ENCODE results near the gene AAK1.

Gene AAK1

DNA sequence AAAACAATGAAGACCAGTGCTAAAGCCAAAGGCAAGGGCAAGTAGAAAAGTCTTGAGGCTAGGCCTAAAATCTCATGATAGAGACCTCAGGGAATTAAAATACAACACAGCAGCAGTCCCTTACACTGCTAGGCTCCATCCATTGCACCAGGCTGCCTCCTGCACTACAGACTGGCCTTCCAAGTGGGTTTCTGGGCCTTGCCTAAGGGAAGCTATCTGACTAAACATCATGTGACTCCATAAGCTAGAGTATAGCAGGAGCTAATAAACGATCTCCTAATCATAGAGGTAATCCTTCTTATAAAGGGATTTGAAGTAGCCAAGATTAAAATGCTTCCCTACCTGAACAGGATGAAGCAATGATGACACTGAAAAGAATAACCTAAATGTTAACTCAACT, 128.7 kb downstream of the AAK1 start:
- Histone ChIP-seq H3K36me3 (ENCODE audit: low read depth) (peaks cover 26% of the 10 kb centered on the region), H3K27me3 (ENCODE audit: insufficient read depth, poor library complexity, severe bottlenecking) (no peaks in the 10 kb centered on the region), H3K9me3 (ENCODE audit: severe bottlenecking) (no peaks in the 10 kb centered on the region), H3K4me1 (ENCODE audit: insufficient read depth, poor library complexity, severe bottlenecking) (peaks cover 18% of the 10 kb centered on the region), H3K27ac (ENCODE audit: poor library complexity, severe bottlenecking) (no peak overlapping the region), H3K4me3 (ENCODE audit: severe bottlenecking) (no peak overlapping the region)
- ATAC-seq (ENCODE audit: low read depth) (no peak), DNase-seq (ENCODE audit: low spot score) (no peak)
- TF ChIP-seq, protein P1, sequence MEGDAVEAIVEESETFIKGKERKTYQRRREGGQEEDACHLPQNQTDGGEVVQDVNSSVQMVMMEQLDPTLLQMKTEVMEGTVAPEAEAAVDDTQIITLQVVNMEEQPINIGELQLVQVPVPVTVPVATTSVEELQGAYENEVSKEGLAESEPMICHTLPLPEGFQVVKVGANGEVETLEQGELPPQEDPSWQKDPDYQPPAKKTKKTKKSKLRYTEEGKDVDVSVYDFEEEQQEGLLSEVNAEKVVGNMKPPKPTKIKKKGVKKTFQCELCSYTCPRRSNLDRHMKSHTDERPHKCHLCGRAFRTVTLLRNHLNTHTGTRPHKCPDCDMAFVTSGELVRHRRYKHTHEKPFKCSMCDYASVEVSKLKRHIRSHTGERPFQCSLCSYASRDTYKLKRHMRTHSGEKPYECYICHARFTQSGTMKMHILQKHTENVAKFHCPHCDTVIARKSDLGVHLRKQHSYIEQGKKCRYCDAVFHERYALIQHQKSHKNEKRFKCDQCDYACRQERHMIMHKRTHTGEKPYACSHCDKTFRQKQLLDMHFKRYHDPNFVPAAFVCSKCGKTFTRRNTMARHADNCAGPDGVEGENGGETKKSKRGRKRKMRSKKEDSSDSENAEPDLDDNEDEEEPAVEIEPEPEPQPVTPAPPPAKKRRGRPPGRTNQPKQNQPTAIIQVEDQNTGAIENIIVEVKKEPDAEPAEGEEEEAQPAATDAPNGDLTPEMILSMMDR (IDR thresholded peaks at IDR 0.05; ENCODE audit: poor library complexity, severe bottlenecking) = no peak

DNA sequence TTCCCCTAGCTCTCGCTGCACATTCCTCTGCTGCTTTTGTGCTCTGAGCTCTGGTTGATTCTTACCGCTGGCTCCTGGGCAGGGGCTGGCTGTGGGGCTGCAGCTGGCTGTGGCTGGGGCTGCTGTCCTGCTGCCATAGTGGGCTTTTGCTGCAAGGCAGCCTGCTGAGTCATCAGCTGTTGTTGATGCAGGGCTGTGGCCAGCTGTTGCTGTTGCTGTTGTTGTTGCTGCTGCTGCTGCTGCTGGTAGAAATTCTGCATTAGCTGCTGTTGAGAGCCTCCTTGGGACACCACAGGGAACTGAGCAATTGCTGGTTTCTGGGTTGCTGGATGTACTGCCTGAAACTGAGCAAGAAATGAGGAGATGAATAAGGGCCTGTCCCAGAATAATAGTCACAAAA, 129.1 kb downstream of the AAK1 start:
- Histone ChIP-seq H3K27me3 (ENCODE audit: insufficient read depth, poor library complexity, severe bottlenecking) (no peaks in the 10 kb centered on the region), H3K36me3 (ENCODE audit: low read depth) (peaks cover 26% of the 10 kb centered on the region), H3K27ac (ENCODE audit: poor library complexity, severe bottlenecking) (no peak overlapping the region), H3K4me1 (ENCODE audit: insufficient read depth, poor library complexity, severe bottlenecking) (peaks cover 15% of the 10 kb centered on the region), H3K4me3 (ENCODE audit: severe bottlenecking) (no peak overlapping the region), H3K9me3 (ENCODE audit: severe bottlenecking) (no peaks in the 10 kb centered on the region)
- DNase-seq (ENCODE audit: low spot score) (no peak), ATAC-seq (ENCODE audit: low read depth) (no peak)
- TF ChIP-seq, protein P1 (IDR thresholded peaks at IDR 0.05; ENCODE audit: poor library complexity, severe bottlenecking) = no peak

DNA sequence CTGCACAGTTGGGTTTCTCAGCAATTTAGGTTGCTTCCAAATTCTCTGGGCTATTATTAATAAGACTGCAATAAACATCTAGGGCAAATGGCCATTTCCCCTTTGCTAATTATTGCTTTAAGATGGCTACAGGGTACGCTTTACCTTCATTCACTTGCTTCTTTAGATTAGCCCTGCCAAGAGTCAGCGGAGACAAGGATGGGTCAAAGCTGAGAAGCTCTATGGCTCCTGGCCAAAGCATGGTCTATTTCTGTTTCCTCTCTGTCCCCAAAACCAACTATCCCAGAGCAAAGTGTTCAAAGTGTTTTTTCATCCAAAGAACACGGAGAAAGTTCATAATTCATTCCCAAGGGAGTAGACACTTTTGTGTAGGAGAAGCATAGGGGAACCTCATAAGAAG, 131.1 kb downstream of the AAK1 start:
- Histone ChIP-seq H3K36me3 (ENCODE audit: low read depth) (peaks cover 34% of the 10 kb centered on the region), H3K4me1 (ENCODE audit: insufficient read depth, poor library complexity, severe bottlenecking) (peaks cover 4% of the 10 kb centered on the region), H3K27me3 (ENCODE audit: insufficient read depth, poor library complexity, severe bottlenecking) (no peaks in the 10 kb centered on the region), H3K27ac (ENCODE audit: poor library complexity, severe bottlenecking) (no peak overlapping the region), H3K9me3 (ENCODE audit: severe bottlenecking) (no peaks in the 10 kb centered on the region), H3K4me3 (ENCODE audit: severe bottlenecking) (no peak overlapping the region)
- TF ChIP-seq, protein P1 (IDR thresholded peaks at IDR 0.05; ENCODE audit: poor library complexity, severe bottlenecking) = no peak
- DNase-seq (ENCODE audit: low spot score) (no peak), ATAC-seq (ENCODE audit: low read depth) (no peak)

DNA sequence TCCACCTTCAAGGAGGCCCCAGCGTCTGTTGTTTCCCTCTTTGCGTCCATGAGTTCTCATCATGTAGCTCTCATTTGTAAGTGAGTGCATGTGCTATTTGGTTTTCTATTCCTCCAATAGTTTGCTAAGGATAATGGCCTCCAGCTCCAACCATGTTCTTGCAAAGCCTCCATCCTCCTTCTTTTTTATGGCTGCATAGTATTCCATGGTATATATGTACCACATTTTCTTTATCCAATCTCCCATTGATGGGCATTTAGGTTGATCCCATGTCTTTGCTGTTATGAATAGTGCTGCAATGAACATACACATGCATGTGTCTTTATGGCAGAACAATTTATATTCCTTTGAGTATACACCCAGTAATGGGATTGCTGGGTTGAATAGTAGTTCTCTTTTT, 133.3 kb downstream of the AAK1 start:
- TF ChIP-seq, protein P1 (IDR thresholded peaks at IDR 0.05; ENCODE audit: poor library complexity, severe bottlenecking) = no peak
- no peak for ATAC-seq (ENCODE audit: low read depth)
- Histone ChIP-seq H3K27ac (ENCODE audit: poor library complexity, severe bottlenecking) (no peak overlapping the region), H3K4me3 (ENCODE audit: severe bottlenecking) (no peak overlapping the region), H3K27me3 (ENCODE audit: insufficient read depth, poor library complexity, severe bottlenecking) (no peaks in the 10 kb centered on the region), H3K4me1 (ENCODE audit: insufficient read depth, poor library complexity, severe bottlenecking) (no peaks in the 10 kb centered on the region), H3K9me3 (ENCODE audit: severe bottlenecking) (no peaks in the 10 kb centered on the region), H3K36me3 (ENCODE audit: low read depth) (peaks cover 48% of the 10 kb centered on the region)
- no peak for DNase-seq (ENCODE audit: low spot score)

DNA sequence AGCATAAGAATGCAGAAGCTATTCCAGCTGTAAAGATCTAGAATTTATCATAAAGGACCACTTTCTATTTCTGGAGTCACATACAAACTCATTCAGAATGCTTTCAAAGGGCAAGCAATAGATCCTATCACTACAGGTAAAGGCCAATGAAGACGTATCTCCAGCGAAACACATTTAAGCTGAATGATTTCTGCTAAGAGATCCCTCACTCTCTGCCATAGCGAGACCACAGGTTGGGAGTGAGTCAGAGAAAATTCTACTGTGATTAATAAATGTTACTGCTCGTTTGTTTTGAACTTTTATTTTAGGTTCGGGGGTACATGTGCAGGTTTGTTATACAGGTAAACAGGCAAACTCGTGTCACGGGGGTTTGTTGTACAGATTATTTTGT, 133.8 kb downstream of the AAK1 start:
- TF ChIP-seq, protein P1 (IDR thresholded peaks at IDR 0.05; ENCODE audit: poor library complexity, severe bottlenecking) = no peak
- Histone ChIP-seq H3K27ac (ENCODE audit: poor library complexity, severe bottlenecking) (no peak overlapping the region), H3K9me3 (ENCODE audit: severe bottlenecking) (no peaks in the 10 kb centered on the region), H3K4me3 (ENCODE audit: severe bottlenecking) (no peak overlapping the region), H3K27me3 (ENCODE audit: insufficient read depth, poor library complexity, severe bottlenecking) (no peaks in the 10 kb centered on the region), H3K36me3 (ENCODE audit: low read depth) (peaks cover 53% of the 10 kb centered on the region), H3K4me1 (ENCODE audit: insufficient read depth, poor library complexity, severe bottlenecking) (no peaks in the 10 kb centered on the region)
- no peak for DNase-seq (ENCODE audit: low spot score)
- no peak for ATAC-seq (ENCODE audit: low read depth)

All from RWPE2 (cell line).